ENCODE measurements around the gene CHCHD3. TPM values are rescaled to one million over a fixed set of nuclear protein-coding genes. Genes with fewer than 3 reads are reported as not detected.

CHCHD3 gene
- total and polyA plus RNA-seq, 9 of the 15 experiments (the other 6 are each of a cell fraction or from before 2014, with no cell fraction given), result 66.2 to 279 (median 204) TPM

DNA sequence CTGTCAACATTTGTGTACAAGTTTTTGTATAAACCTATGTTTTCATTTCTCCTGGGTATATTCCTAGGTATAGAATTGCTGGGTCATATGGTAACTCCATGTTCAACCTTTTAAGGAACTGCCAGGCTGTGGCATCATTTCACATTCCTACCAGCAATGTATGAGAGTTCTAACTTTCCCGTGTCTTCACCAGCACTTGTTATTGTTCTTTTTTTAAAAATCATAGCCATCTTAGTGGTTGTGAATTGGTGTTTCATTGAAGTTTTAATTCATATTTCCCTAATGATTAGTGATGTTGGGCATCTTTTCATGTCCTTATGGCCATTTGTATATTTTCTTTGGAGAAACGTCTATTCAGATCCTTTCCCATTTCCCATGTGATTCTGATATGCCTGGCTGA is 312.6 kb downstream of the CHCHD3 start:
- Histone ChIP-seq H3K4me2 (ENCODE audit: insufficient read depth, low read length) (no peak overlapping the region), H2AFZ (ENCODE audit: low read depth, low read length) (no peak overlapping the region), H3K4me3 (no peak overlapping the region), H3K4me1 (replicated peaks in 1 of 2; ENCODE audit: control insufficient read depth in 2 of 2, insufficient read depth in 2 of 2, low read length in 2 of 2) (no peaks in the 10 kb centered on the region), H3K27ac (ENCODE audit: extremely low read depth, low read depth, low read length) (no peak overlapping the region), H3K79me2 (ENCODE audit: control insufficient read depth, insufficient read depth, low read length) (no peaks in the 10 kb centered on the region), H3K9ac (ENCODE audit: insufficient read depth in 1 of 2, low read depth in 2 of 2, low read length in 2 of 2) (no peak overlapping the region), H4K20me1 (replicated peaks; ENCODE audit: control insufficient read depth, insufficient read depth, low read length) (no peaks in the 10 kb centered on the region), H3K9me1 (ENCODE audit: control insufficient read depth, insufficient read depth, low read length) (no peaks in the 10 kb centered on the region), H3K27me3 (ENCODE audit: control insufficient read depth in 2 of 2, insufficient read depth in 2 of 2, low read length in 2 of 2) (peaks cover 26 to 27% of the 10 kb centered on the region in 2 experiments), H3K36me3 (ENCODE audit: control insufficient read depth, insufficient read depth, low read length) (no peaks in the 10 kb centered on the region), H3K9me3 (replicated peaks; ENCODE audit: control insufficient read depth, insufficient read depth, low read depth, low read length) (no peaks in the 10 kb centered on the region; the same call in 1 of the 2 replicates)
- no peak for TF ChIP-seq HOMEZ (CRISPR knock-in tag; IDR thresholded peaks at IDR 0.05)
- TF ChIP-seq MTF1 (CRISPR knock-in tag; IDR thresholded peaks at IDR 0.05; ENCODE audit: borderline replicate concordance), result no peak
- TF ChIP-seq YBX1 (IDR thresholded peaks at IDR 0.05), result no peak
- TF ChIP-seq ZNF184 (CRISPR knock-in tag; IDR thresholded peaks at IDR 0.05), result peak; percentile 89
- peak; percentile 56 for TF ChIP-seq RBM25 (IDR thresholded peaks at IDR 0.05; ENCODE audit: low read depth, low read length, severe bottlenecking)
- no peak for TF ChIP-seq FOXM1 (IDR thresholded peaks at IDR 0.05; ENCODE audit: low read depth)
- no peak for TF ChIP-seq FOXM1 (CRISPR knock-in tag; IDR thresholded peaks at IDR 0.05; ENCODE audit: low read depth)
- CTCF ChIA-PET (ENCODE audit: low intra/inter-chr PET ratio), result no interaction called here
- BruUV-seq (replicated peaks), result no TSS peak
- POLR2A ChIA-PET, result no interaction called here
- FAIRE-seq (no peak), DNase-seq (ENCODE audit: extremely low read depth in 1 of 4, low spot score in 3 of 4) (no peak), ATAC-seq (no peak)
- in situ Hi-C loops (cut with MboI) (no loop called here), intact Hi-C loops (cut with micrococcal nuclease) (no loop called here)
- WGBS (ENCODE audit: insufficient coverage, low coverage, missing lambda C conversion rate), result 0% methylated on average over 2 of the region's 2 CpGs

Data from K562 (cell line).